Skeletal muscle tissue (tissue), 4 donors: ENCODE measurements around the gene NXPE1. TPM values are rescaled to one million over a fixed set of nuclear protein-coding genes. Genes with fewer than 3 reads are reported as not detected.
"Not testable (repeated sequence)": the region's sequence is repeated elsewhere in the genome, so short reads cannot be mapped to it uniquely, and the experiment has no call there.

ENCODE experiments used
- H3K27ac ChIP-seq: one replicate; pipeline ENCODE4 v1.7.0; 2013; ENCODE audit warnings: mild to moderate bottlenecking, low read depth, low read length, inconsistent platforms
- H3K27me3 ChIP-seq, 3 donors: one replicate each; pipeline ENCODE4 v1.7.0; 2013; ENCODE audit warnings: low read length in 3 of 3; ENCODE audit not compliant: control insufficient read depth in 3 of 3, insufficient read depth in 3 of 3
- H3K36me3 ChIP-seq, 3 donors: one replicate each; pipeline ENCODE4 v1.7.0; 2013; ENCODE audit warnings: low read length in 3 of 3; ENCODE audit not compliant: control insufficient read depth in 3 of 3, insufficient read depth in 3 of 3
- H3K4me1 ChIP-seq, 3 donors: one replicate each; pipeline ENCODE4 v1.7.0; 2013; ENCODE audit warnings: low read length in 3 of 3, mild to moderate bottlenecking in 3 of 3; ENCODE audit not compliant: control insufficient read depth in 3 of 3, insufficient read depth in 3 of 3
- H3K4me3 ChIP-seq, 3 donors: one replicate each; pipeline ENCODE4 v1.7.0; 2013; ENCODE audit warnings: low read length in 3 of 3
- H3K9ac ChIP-seq, 3 donors: one replicate each; pipeline ENCODE4 v1.7.0; 2013; ENCODE audit warnings: low read length in 3 of 3, mild to moderate bottlenecking in 3 of 3, moderate library complexity in 2 of 3, low read depth in 1 of 3
- H3K9me3 ChIP-seq, 3 donors: one replicate each; pipeline ENCODE4 v1.7.0; 2013; ENCODE audit warnings: low read length in 3 of 3; ENCODE audit not compliant: control insufficient read depth in 3 of 3
- total RNA-seq: library from RNA; depleted of rRNA; stranded (reverse); fragments of >200 nt; gene quantifications from one replicate; pipeline ENCODE4 v1.2.3, GENCODE V29; 2014
- donor health status: Osteomylitis.

The NXPE1 gene
- total RNA-seq: not detected

DNA sequence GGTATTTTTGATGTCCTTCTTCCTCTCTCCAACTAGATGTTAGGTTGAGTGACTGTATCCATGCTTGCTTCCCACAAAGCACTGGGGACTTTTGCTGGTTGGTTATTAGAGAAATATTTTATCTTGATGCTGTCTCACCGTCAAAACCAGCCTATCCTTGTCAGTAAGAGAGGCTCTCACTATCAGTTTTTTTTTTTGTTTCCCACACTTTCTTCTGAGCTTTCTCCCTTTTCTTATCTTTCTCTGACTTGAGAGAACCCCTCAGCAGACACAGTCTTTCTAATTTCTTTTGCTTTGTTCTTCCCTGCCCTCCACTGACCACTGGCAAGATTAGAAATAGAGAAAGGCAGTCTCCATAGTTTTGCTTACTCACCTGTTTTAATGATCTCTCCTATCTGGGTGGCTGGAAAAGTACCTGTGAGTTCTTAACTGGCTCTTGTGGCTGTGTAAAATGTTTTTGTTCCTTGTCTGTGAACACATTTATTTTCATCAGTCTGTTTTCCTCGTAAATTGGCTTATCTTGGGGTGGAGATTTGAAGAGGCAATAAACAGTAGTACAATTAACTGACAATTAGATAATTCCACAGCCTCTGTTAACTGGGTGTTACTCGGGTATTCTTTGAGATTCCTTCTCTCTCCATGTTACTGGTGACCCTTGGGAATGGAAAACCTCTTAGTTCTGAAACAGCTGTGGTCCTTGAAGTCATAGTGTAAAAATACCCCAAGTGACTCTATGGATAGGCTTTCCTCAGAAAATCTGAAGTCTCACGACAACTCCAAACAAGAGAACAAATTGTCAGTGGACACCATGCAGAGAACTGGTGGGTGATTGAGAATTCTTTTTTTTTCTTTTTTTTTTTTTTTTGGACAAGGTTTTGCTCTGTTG, at the start of gene NXPE1:
Gene NXPE1, minus strand, starts transcription at position 457 of the 886 bp plus-strand sequence. CDS start 8,680 bp downstream, outside the sequence.
- H3K9me3 ChIP-seq: no peaks in the 10 kb centered on the region
- no peak within 1 kb of the TSS for H3K9ac ChIP-seq
- H3K36me3 ChIP-seq: no peaks in the 10 kb centered on the region
- H3K4me3 ChIP-seq: no peak within 1 kb of the TSS
- no peaks in the 10 kb centered on the region for H3K27me3 ChIP-seq
- H3K4me1 ChIP-seq: no peaks in the 10 kb centered on the region
- H3K27ac ChIP-seq: no peak within 1 kb of the TSS

DNA sequence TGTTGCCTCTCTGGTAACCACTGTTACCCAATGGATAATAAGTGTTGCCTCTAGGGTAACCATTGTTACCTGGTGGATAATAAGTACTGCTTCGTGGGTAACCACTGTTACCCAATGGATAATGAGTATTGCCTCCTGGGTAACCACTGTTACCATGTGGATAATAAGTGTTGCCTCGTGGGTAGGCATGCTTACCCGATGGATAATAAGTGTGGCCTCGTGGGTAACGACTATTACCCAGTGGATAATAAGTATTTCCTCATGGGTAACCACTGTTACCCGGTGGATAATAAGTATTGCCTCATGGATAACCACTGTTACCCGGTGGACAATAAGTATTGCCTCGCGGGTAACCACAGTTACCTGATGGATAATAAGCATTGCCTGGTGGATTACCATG, 49.7 kb upstream of the NXPE1 start:
- no peaks in the 10 kb centered on the region for H3K27me3 ChIP-seq
- no peaks in the 10 kb centered on the region for H3K4me1 ChIP-seq
- no peaks in the 10 kb centered on the region for H3K9me3 ChIP-seq
- H3K27ac ChIP-seq: no peak overlapping the region
- no peak overlapping the region for H3K9ac ChIP-seq
- no peak overlapping the region for H3K4me3 ChIP-seq
- no peaks in the 10 kb centered on the region for H3K36me3 ChIP-seq

DNA sequence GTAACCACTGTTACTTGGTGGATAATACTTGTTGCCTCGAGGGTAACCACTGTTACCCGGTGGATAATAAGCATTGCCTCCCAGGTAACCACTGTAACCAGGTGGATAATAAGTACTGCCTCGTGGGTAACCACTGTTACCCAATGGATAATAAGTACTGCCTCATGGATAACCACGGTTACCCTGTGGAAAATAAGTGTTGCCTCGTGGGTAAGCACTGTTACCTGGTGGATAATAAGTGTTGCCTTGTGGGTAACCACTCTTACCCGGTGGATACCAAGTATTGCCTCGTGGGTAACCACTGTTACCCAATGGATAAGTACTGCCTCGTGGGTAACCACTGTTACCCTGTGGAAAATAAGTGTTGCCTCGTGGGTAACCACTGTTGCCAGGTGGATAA, 48.9 kb upstream of the NXPE1 start:
- not testable (repeated sequence) for H3K9ac ChIP-seq, H3K36me3 ChIP-seq, H3K27ac ChIP-seq, H3K4me3 ChIP-seq, H3K9me3 ChIP-seq, H3K27me3 ChIP-seq, H3K4me1 ChIP-seq

DNA sequence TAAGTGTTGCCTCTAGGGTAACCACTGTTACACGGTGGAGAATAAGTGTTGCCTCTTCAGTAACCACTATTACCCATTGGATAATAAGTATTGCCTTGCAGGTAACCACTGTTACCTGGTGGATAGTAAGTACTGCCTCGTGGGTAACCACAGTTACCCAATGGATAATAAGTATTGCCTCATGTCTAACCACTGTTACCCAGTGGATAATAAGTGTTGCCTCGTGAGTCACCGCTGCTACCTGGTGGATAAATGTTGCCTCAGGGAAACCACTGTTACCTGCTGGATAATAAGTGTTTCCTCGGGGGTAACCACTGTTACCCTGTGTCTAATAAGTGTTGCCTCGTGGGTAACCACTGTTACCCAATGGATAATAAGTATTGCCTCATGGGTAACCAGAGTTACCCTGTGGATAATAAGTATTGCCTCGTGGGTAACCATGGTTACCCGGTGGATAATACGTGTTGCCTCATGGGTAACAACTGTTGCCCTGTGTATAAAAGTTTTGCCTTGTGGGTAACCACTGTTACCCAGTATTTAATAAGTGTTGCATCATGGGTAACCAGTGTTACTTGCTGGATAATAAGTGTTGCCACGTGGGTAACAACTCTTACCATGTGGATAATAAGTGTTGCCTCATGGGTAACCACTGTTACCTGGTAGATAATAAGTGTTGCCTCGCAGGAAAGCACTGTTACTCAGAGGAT, 48.2 kb upstream of the NXPE1 start:
- no peaks in the 10 kb centered on the region for H3K36me3 ChIP-seq
- no peak overlapping the region for H3K4me3 ChIP-seq
- no peak overlapping the region for H3K9ac ChIP-seq
- H3K27ac ChIP-seq: no peak overlapping the region
- H3K27me3 ChIP-seq: no peaks in the 10 kb centered on the region
- H3K4me1 ChIP-seq: no peaks in the 10 kb centered on the region
- no peaks in the 10 kb centered on the region for H3K9me3 ChIP-seq

DNA sequence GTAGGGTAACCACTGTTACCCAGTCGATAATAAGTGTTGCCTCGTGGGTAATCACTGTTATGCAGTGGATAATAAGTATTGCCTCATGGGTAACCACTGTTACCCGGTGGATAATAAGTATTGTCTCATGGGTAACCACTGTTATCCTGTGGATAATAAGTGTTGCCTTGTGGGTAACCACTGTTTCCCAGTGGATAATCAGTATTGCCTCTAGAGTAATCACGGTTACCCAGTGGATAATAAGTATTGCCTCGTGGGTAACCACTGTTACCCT, 47.1 kb upstream of the NXPE1 start:
- H3K36me3 ChIP-seq, H3K27ac ChIP-seq, H3K4me3 ChIP-seq: not testable (repeated sequence)

DNA sequence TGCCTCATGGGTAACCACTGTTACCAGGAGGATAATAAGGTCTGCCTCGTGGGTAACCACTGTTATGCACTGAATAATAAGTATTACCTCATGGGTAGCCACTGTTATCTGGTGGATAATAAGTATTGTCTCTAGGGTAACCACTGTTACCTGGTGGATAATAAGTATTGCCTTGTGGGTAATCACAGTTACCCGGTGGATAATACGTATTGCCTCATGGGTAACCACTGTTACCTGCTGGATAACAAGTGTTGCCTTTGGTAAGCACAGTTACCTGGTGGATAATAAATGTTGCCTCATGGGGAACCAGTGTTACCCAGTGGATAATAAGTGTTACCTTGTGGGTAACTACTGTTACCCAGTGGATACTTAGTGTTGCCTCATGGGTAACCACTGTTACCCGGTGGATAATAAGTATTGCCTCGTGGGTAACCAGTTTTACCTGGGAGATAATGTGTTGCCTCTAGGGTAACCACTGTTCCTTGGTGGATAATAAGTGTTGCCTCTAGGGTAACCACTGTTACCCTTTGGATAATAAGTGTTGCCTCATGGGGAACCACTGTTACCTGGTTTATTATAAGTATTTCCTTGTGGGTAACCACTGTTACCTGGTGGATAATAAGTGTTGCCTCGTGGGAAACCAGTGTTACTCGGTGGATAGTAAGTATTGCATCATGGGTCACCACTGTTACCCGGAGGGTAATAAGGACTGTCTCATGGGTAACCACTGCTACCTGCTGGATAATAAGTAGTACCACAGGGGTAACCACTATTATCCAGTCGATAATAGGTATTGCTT, 46.5 kb upstream of the NXPE1 start:
- Histone ChIP-seq H3K27ac (no peak overlapping the region), H3K36me3 (no peaks in the 10 kb centered on the region), H3K9me3 (no peaks in the 10 kb centered on the region), H3K4me1 (no peaks in the 10 kb centered on the region), H3K9ac (no peak overlapping the region), H3K27me3 (no peaks in the 10 kb centered on the region), H3K4me3 (no peak overlapping the region)

More for the DNA sequence above, 47.1 kb upstream of the NXPE1 start:
- H3K9ac ChIP-seq, H3K9me3 ChIP-seq, H3K4me1 ChIP-seq, H3K27me3 ChIP-seq: not testable (repeated sequence)

DNA sequence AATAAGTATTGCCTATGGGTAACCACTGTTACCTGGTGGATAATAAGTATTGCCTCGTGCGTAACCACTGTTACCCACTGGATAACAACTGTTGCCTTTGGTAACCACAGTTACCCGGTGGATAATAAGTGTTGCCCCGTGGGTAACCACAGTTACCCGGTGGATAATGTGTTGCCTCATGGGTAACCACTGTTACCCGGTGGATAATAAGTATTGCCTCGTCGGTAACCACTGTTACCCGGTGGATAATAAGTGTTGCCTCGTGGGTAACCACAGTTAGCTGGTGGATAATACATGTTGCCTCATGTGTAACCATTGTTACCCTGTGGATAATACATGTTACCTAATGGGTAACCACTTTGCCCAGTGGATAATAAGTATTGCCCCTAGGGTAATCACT, 45.7 kb upstream of the NXPE1 start:
- Histone ChIP-seq H3K9ac (no peak overlapping the region), H3K27ac (no peak overlapping the region), H3K4me1 (no peaks in the 10 kb centered on the region), H3K36me3 (no peaks in the 10 kb centered on the region), H3K4me3 (no peak overlapping the region), H3K9me3 (no peaks in the 10 kb centered on the region), H3K27me3 (no peaks in the 10 kb centered on the region)

DNA sequence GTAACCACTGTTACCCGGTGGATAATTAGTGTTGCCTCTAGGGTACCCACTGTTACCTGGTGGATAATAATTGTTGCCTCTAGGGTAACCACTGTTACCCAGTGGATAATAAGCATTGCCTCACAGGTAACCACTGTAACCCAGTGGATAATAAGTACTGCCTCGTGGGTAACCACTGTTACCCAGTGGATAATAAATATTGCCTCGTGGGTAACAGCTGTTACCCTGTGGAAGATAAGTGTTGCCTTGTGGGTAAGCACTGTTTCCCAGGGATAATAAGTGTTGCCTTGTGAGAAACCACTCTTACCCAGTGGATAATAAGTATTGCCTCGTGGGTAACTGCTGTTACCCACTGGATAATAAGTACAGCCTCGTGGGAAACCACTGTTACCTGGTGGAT, 45.2 kb upstream of the NXPE1 start:
- Histone ChIP-seq H3K9ac (no peak overlapping the region), H3K27ac (no peak overlapping the region), H3K9me3 (no peaks in the 10 kb centered on the region), H3K36me3 (no peaks in the 10 kb centered on the region), H3K27me3 (no peaks in the 10 kb centered on the region), H3K4me3 (no peak overlapping the region), H3K4me1 (no peaks in the 10 kb centered on the region)

DNA sequence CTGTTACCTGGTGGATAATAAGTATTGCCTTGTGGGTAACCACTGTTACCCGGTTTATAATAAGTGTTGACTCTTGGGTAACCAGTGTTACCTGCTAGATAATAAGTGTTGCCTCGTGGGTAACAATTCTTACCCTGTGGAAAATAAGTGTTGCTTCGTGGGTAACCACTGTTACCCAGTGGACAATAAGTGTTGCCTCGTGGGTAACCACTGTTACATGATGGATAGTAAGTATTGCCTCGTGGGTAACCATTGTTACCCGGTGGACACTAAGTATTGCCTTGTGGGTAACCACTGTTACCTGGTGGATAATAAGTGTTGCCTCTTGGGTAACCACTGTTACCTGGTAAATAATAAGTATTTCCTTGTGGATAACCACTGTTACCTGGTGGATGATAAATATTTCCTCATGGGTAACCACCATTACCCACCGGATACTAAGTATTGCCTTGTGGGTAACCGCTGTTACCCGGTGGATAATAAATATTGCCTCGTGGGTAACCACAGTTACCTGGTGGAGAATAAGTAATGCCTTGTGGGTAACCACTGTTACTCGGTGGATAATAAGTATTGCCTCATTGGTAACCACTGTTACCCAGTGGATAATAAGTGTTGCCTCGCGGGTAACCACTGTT, 44.6 kb upstream of the NXPE1 start:
- no peak overlapping the region for H3K27ac ChIP-seq
- no peaks in the 10 kb centered on the region for H3K4me1 ChIP-seq
- H3K4me3 ChIP-seq: no peak overlapping the region
- no peaks in the 10 kb centered on the region for H3K36me3 ChIP-seq
- no peaks in the 10 kb centered on the region for H3K27me3 ChIP-seq
- no peak overlapping the region for H3K9ac ChIP-seq
- no peaks in the 10 kb centered on the region for H3K9me3 ChIP-seq
